Esophagus muscularis mucosa (tissue), 4 donors: Measurements from ENCODE around the gene DCP1B. TPM values are rescaled to one million over a fixed set of nuclear protein-coding genes. Genes with fewer than 3 reads are reported as not detected.

ENCODE experiments used
- DNase-seq: peaks from one replicate; pipeline ENCODE4 v3.0.0-alpha.2; 2017; ENCODE audit errors: extremely low spot score
- H3K27ac ChIP-seq, 4 donors: fragments of 200-600 bp; sonication (generic); replicated peaks in 1 of 4; 1 replicate in 3 of 4; 2 replicates in 1 of 4; pipeline ENCODE4 v1.5.1; 2016 to 2019; ENCODE audit warnings: mild to moderate bottlenecking in 1 of 4
- H3K27me3 ChIP-seq, 4 donors: fragments of 200-600 bp; sonication (generic); one replicate each; pipeline versions ENCODE4 v1.5.1 to v1.6.0; 2016 to 2019
- H3K36me3 ChIP-seq, 4 donors: fragments of 200-600 bp; sonication (generic); one replicate each; pipeline ENCODE4 v1.5.1; 2016 to 2019
- H3K4me1 ChIP-seq, 4 donors: fragments of 200-600 bp; sonication (generic); one replicate each; pipeline ENCODE4 v1.5.1; 2016 to 2019
- H3K4me3 ChIP-seq, 4 donors: fragments of 200-600 bp; sonication (generic); 1 replicate in 2 of 4; 2 replicates in 2 of 4; pipeline ENCODE4 v1.5.1; 2016 to 2019; ENCODE audit warnings: mild to moderate bottlenecking in 4 of 4, moderate library complexity in 1 of 4
- H3K9me3 ChIP-seq, 4 donors: fragments of 200-600 bp; sonication (generic); 1 replicate in 3 of 4; 2 replicates in 1 of 4; pipeline ENCODE4 v1.5.1; 2016 to 2019
- CTCF ChIP-seq, 3 experiments: fragments of 200-600 bp in 2 of 3; fragments of 450-650 bp in 1 of 3; sonication (generic) in 2 of 3; IDR thresholded peaks; one replicate each; pipeline ENCODE4 v1.5.1; 2017 to 2019; ENCODE audit warnings: antibody characterized with exemption in 3 of 3, mild to moderate bottlenecking in 2 of 3, moderate library complexity in 1 of 3
- EP300 ChIP-seq: sonication (generic); formaldehyde crosslinking; IDR thresholded peaks from one replicate; pipeline ENCODE4 v1.6.1; 2017; ENCODE audit warnings: antibody characterized with exemption
- POLR2A ChIP-seq: fragments of 450-650 bp; IDR thresholded peaks from one replicate; pipeline ENCODE4 v1.6.1; 2017; ENCODE audit warnings: antibody characterized with exemption, moderate library complexity, mild to moderate bottlenecking, low read depth
- POLR2AphosphoS5 ChIP-seq, 2 donors: sonication (generic); formaldehyde crosslinking; IDR thresholded peaks; one replicate each; pipeline ENCODE4 v1.6.1; 2017; ENCODE audit warnings: antibody characterized with exemption in 2 of 2
- WGBS: methylation state at CpG from one replicate; pipeline ENCODE4 v1.1.5; 2018; 5-methylcytosine and 5-hydroxymethylcytosine counted together
- intact Hi-C: fragments of 100-400 bp; cut with DNase I; formaldehyde crosslinking; loops from one replicate; pipeline ENCODE4 v1.15.1; 2023
- total RNA-seq, 4 donors: library from RNA; depleted of rRNA; stranded (reverse); fragments of >200 nt; gene quantifications; one replicate each; pipeline versions ENCODE4 v1.1.0 to v1.2.1, GENCODE V29; 2016

The DCP1B gene
- total RNA-seq, 4 donors from 2014 or later = 22.0 to 26.5 (median 24.4) TPM

DNA sequence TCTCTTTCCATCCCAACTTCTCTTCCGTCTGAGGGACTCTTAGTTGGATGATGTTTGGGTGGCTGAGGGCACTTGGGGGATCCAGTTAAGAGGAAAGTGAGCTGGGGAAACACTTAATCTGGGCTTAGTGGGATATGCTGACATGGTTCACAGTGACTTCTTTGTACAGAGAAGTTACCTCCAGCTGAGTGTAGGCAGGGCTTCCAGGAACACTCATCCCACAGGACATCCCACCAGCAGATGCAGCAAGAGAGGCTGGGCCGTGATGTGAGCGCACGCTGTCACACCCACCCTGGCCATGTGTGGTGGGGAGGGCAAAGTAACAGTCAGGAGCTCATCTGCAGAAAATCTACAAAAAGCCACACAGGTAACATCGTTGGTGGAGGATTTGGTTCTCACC lies 85.0 kb downstream of the DCP1B start:
- TF ChIP-seq CTCF (IDR thresholded peaks at IDR 0.05) (no peak), EP300 (no peak), POLR2AphosphoS5 (IDR thresholded peaks at IDR 0.05) (no peak), POLR2A (no peak)
- H3K27me3 ChIP-seq = no peaks in the 10 kb centered on the region
- H3K4me1 ChIP-seq = peaks cover 6 to 18% (median 13%) of the 10 kb centered on the region in 4 donors
- H3K4me3 ChIP-seq = no peak overlapping the region
- H3K9me3 ChIP-seq = no peaks in the 10 kb centered on the region
- no peak overlapping the region for H3K27ac ChIP-seq
- 89% methylated on average over 5 of the region's 5 CpGs for WGBS
- no peaks in the 10 kb centered on the region for H3K36me3 ChIP-seq
- intact Hi-C loops = no loop called here
- DNase-seq = peak; percentile 66

GRCh38 chr12:1918884-1919236 lies 85.4 kb downstream of the DCP1B start:
- H3K4me3 ChIP-seq = peak overlapping the region in 3 of 4 donors; percentile 27 to 39 (median 31)
- intact Hi-C loops = no loop called here
- H3K27ac ChIP-seq = no peak overlapping the region
- no peaks in the 10 kb centered on the region for H3K36me3 ChIP-seq
- 86% methylated on average over 4 of the region's 6 CpGs for WGBS
- peaks cover 5 to 15% (median 12%) of the 10 kb centered on the region in 4 donors for H3K4me1 ChIP-seq
- TF ChIP-seq POLR2AphosphoS5 (IDR thresholded peaks at IDR 0.05) = no peak
- no peak for TF ChIP-seq POLR2A
- TF ChIP-seq CTCF (IDR thresholded peaks at IDR 0.05) = no peak
- TF ChIP-seq EP300 = no peak
- no peaks in the 10 kb centered on the region for H3K27me3 ChIP-seq
- DNase-seq = peak; percentile 82
- no peaks in the 10 kb centered on the region for H3K9me3 ChIP-seq

DNA sequence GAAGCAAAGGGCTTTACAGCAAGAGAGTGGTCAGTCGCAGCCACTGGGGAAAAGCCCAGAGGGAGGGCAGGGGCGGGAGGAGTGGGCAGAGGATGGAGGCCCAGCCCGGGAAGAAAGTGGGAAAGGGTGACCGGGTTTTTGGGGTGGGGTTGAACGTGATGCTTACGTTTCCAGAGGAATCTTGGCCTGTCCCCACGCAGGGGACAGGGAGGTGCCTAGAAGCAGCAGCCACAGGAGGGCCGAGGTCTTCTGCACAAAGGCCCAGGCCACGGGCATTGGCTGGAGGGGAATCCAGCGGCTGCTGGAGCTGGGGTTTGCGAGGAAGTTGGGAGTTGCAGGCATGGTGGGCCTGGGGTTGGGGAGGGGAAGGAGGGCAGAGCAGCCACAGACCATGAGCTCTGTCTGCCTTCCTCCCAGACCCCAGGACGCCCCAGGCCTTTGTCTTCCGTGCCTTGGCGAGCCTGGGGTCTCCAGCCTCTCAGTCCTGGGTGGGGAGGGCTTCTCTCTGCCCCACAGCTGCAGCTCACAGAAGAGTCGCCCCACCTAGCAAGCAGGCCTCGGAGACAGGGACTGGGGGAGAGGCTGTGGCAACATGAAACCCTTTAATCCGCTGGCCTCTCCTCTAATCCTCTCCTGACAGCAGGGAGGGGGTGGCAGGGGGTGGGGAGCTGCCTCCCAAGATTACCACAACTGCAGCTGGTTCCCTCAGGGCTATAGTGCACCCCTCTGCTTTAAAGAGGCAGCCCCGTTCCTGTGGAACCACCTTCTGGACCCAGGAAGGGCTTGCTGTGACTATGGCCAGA lies 86.0 kb downstream of the DCP1B start, which contains the start of gene CACNA2D4:
Gene CACNA2D4, minus strand, starts transcription at position 572 of the 803 bp plus-strand sequence. Its CDS starts 179 bp downstream, at position 393.
- Histone ChIP-seq H3K4me1 (peaks cover 5 to 15% (median 12%) of the 10 kb centered on the region in 4 donors), H3K36me3 (no peaks in the 10 kb centered on the region), H3K27me3 (no peaks in the 10 kb centered on the region), H3K27ac (peak within 1 kb of the TSS in 1 of 4 donors; percentile 54), H3K9me3 (no peaks in the 10 kb centered on the region), H3K4me3 (peak within 1 kb of the TSS; percentile 19 to 39 (median 29))
- WGBS = 64% methylated on average over 14 of the region's 18 CpGs
- DNase-seq = peak; percentile 88
- intact Hi-C loops = no loop called here
- TF ChIP-seq EP300 (no peak), CTCF (IDR thresholded peaks at IDR 0.05) (no peak)

DNA sequence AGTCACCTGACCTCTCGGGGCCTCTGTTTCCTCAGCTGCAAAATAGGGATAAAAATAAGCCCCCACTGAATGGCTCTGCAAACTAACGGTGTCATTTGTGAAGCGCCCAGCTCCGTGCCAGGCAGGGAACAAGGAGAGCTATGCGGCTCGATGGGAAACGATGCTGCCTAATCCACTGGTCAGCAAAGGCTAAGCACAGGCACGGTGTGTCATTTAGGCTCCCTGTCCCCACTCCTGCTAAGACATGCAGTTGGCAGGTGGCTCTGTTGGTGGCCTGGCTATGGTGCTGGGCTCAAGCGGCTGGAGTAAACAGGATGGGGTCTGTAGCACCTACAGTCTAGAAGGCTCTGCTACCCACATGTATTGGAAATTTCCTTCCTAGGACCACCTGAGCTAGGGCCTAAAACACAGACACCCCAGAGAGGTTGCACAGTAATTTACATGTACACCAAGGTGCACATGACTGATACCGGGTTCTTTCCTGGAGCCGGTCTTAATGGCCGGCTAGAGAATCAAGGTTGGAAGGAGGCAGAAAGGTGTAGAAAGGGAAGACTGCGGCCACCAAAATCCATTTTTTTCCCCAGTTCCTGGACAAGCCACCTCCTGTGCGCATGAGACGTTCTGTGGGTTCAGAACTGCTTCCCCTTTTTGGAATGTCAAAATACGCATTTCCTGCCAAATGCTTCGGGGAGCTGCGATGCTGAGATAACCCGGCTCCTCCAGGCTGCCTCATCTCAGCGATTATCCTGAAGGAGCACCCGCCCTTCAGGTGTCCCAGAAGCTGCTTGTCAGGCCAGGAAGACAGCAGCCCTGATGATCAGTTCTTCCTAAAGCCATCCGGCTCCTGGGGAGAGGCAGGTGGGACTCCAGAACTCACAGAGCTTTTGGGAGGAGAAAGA lies 86.8 kb downstream of the DCP1B start:
- no peaks in the 10 kb centered on the region for H3K9me3 ChIP-seq
- 73% methylated on average over 19 of the region's 22 CpGs for WGBS
- H3K4me1 ChIP-seq = peaks cover 5 to 15% (median 12%) of the 10 kb centered on the region in 4 donors
- peak overlapping the region in 1 of 4 donors; percentile 54 for H3K27ac ChIP-seq
- H3K36me3 ChIP-seq = no peaks in the 10 kb centered on the region
- peak; percentile 91 for DNase-seq
- intact Hi-C loops = no loop called here
- H3K27me3 ChIP-seq = no peaks in the 10 kb centered on the region
- peak in 1 of 2 donors; percentile 45 for TF ChIP-seq POLR2AphosphoS5 (IDR thresholded peaks at IDR 0.05)
- TF ChIP-seq EP300 = no peak
- H3K4me3 ChIP-seq = peak overlapping the region; percentile 19 to 39 (median 29)
